GM18499 (cell line): ENCODE results near the gene JUND.
A peak's percentile ranks its signal among the peaks of the same experiment; 100 is the strongest.
"Not testable (repeated sequence)": the region's sequence is repeated elsewhere in the genome, so short reads cannot be mapped to it uniquely, and the experiment has no call there.

ENCODE experiments used
- ATAC-seq: cut with Tn5 transposase; IDR thresholded peaks from one replicate; pipeline ENCODE4 v1.9.1; 2021; ENCODE audit warnings: moderate number of reproducible peaks; ENCODE audit not compliant: insufficient read depth, unreplicated experiment

Gene JUND

GRCh38 chr19:18281082-18282020 is at the start of gene JUND:
JUND (minus strand) TSS chr19:18281622; CDS start chr19:18281484, 138 bp downstream.
- peak; percentile 44 for ATAC-seq

GRCh38 chr19:18330868-18331267 is 49.4 kb upstream of the JUND start:
- ATAC-seq = no peak

- ATAC-seq = no peak
These were observed 47.6 kb upstream of the JUND start for GRCh38 chr19:18329035-18329376.

GRCh38 chr19:18328340-18329034 is 47.1 kb upstream of the JUND start:
- peak; percentile 79 for ATAC-seq

- ATAC-seq = no peak
These were observed 45.4 kb upstream of the JUND start for GRCh38 chr19:18326772-18327171.

GRCh38 chr19:18324373-18324731 is 42.9 kb upstream of the JUND start:
- not testable (repeated sequence) for ATAC-seq

GRCh38 chr19:18322759-18323460 is 41.5 kb upstream of the JUND start, which contains the start of gene LSM4:
LSM4 (minus strand) TSS chr19:18323076; CDS start chr19:18323020, 56 bp downstream.
- peak; percentile 68 for ATAC-seq

- no peak for ATAC-seq
These were observed 40.9 kb upstream of the JUND start for GRCh38 chr19:18322318-18322758.

GRCh38 chr19:18321734-18322102 is 40.3 kb upstream of the JUND start:
- no peak for ATAC-seq

GRCh38 chr19:18320865-18321733 is 39.7 kb upstream of the JUND start:
- no peak for ATAC-seq

- no peak for ATAC-seq
These were observed 38.2 kb upstream of the JUND start for GRCh38 chr19:18319591-18320135.

GRCh38 chr19:18317961-18318800 is 36.8 kb upstream of the JUND start:
- ATAC-seq = no peak

- no peak for ATAC-seq
These were observed 32.0 kb upstream of the JUND start for GRCh38 chr19:18313398-18313797.

GRCh38 chr19:18312092-18312534 is 30.7 kb upstream of the JUND start:
- no peak for ATAC-seq

GRCh38 chr19:18311502-18312091 is 30.2 kb upstream of the JUND start:
- ATAC-seq = no peak

- ATAC-seq = no peak
These were observed 29.5 kb upstream of the JUND start for GRCh38 chr19:18310966-18311365.

GRCh38 chr19:18310118-18310909 is 28.9 kb upstream of the JUND start:
- no peak for ATAC-seq
